H1 (cell line): ENCODE data around the gene OR2C1. TPM values are rescaled to one million over a fixed set of nuclear protein-coding genes. Genes with fewer than 3 reads are reported as not detected.

Experiments
- ASH2L ChIP-seq: fragments of 200-600, 300-600 bp; sonication (generic); IDR thresholded peaks from one replicate; pipeline ENCODE4 v1.7.1; 2017; ENCODE audit warnings: low read length
- BACH1 ChIP-seq: IDR thresholded peaks from 2 replicates; pipeline ENCODE4 v1.6.1; 2012; ENCODE audit warnings: low read length, improper control_type of control experiment
- BCL11A ChIP-seq, 2 experiments: IDR thresholded peaks; one replicate each; pipeline ENCODE4 v1.6.1; 2011; ENCODE audit warnings: low read depth in 2 of 2, low read length in 2 of 2, mild to moderate bottlenecking in 2 of 2
- BRCA1 ChIP-seq: IDR thresholded peaks from 2 replicates; pipeline ENCODE4 v1.6.1; 2012; ENCODE audit warnings: low read depth, low read length, improper control_type of control experiment
- CEBPB ChIP-seq: IDR thresholded peaks from 2 replicates; pipeline ENCODE4 v1.6.1; 2012; ENCODE audit warnings: low read depth, low read length
- EGR1 ChIP-seq: IDR thresholded peaks from 2 replicates; pipeline ENCODE4 v1.6.1; 2011; ENCODE audit warnings: low read depth, low read length, borderline replicate concordance
- EZH2 ChIP-seq: fragments of 200-600 bp; sonication (generic); IDR thresholded peaks from 2 replicates; pipeline ENCODE4 v1.7.1; 2012; ENCODE audit warnings: low read depth, mild to moderate bottlenecking, moderate library complexity, low read length, inconsistent platforms; ENCODE audit not compliant: severe bottlenecking
- GABPA ChIP-seq: IDR thresholded peaks from 2 replicates; pipeline ENCODE4 v1.6.1; 2011; ENCODE audit warnings: mild to moderate bottlenecking, low read length, moderate library complexity, borderline replicate concordance; ENCODE audit not compliant: insufficient read depth
- GTF2F1 ChIP-seq: IDR thresholded peaks from 2 replicates; pipeline ENCODE4 v1.6.1; 2012; ENCODE audit warnings: low read depth, low read length, improper control_type of control experiment, borderline replicate concordance
- HDAC6 ChIP-seq: IDR thresholded peaks from one replicate; pipeline ENCODE4 v1.7.1; 2012; ENCODE audit warnings: low read depth, mild to moderate bottlenecking, inconsistent platforms, low read length, moderate library complexity
- KDM4A ChIP-seq: IDR thresholded peaks from one replicate; pipeline ENCODE4 v1.7.1; 2012; ENCODE audit warnings: low read depth, mild to moderate bottlenecking, moderate library complexity, low read length, inconsistent platforms; ENCODE audit not compliant: severe bottlenecking
- KDM5A ChIP-seq: fragments of 200-600 bp; IDR thresholded peaks from 2 replicates; pipeline ENCODE4 v1.7.1; 2012; ENCODE audit warnings: mild to moderate bottlenecking, low read length, inconsistent platforms, mixed read lengths
- MAFK ChIP-seq: IDR thresholded peaks from 2 replicates; pipeline ENCODE4 v1.6.1; 2012; ENCODE audit warnings: low read depth, mild to moderate bottlenecking, improper control_type of control experiment, low read length
- NANOG ChIP-seq: IDR thresholded peaks from 2 replicates; pipeline ENCODE4 v1.6.1; 2011; ENCODE audit warnings: low read length, low read depth, mild to moderate bottlenecking, inconsistent platforms; ENCODE audit not compliant: insufficient read depth, poor library complexity, severe bottlenecking
- SIRT6 ChIP-seq: IDR thresholded peaks from one replicate; pipeline ENCODE4 v1.7.1; 2012; ENCODE audit warnings: low read length, inconsistent platforms
- SP1 ChIP-seq: IDR thresholded peaks from 2 replicates; pipeline ENCODE4 v1.6.1; 2011; ENCODE audit warnings: low read depth, low read length
- TAF1 ChIP-seq: IDR thresholded peaks from 2 replicates; pipeline ENCODE4 v1.6.1; 2011; ENCODE audit warnings: mild to moderate bottlenecking, low read depth, low read length
- TAF7 ChIP-seq: optimal IDR thresholded peaks from 2 replicates; pipeline ENCODE3; 2011; ENCODE audit warnings: low read depth, mild to moderate bottlenecking, inconsistent platforms, low read length, moderate library complexity, borderline replicate concordance
- TBP ChIP-seq: IDR thresholded peaks from 2 replicates; pipeline ENCODE4 v1.6.1; 2011; ENCODE audit warnings: low read depth, low read length, improper control_type of control experiment
- YY1 ChIP-seq: IDR thresholded peaks from 2 replicates; pipeline ENCODE4 v1.6.1; 2011; ENCODE audit warnings: low read depth, mild to moderate bottlenecking, low read length
- polyA plus RNA-seq, 7 experiments: library from polyadenylated mRNA; depleted of rRNA in 3 of 7; stranded (reverse) in 5 of 7; unstranded in 2 of 7; fragments of >200 nt in 5 of 7; fragments of 200-250 nt in 2 of 7; gene quantifications; 1 replicate in 5 of 7; 2 replicates in 1 of 7; 4 replicates in 1 of 7; pipeline versions ENCODE4 v1.2.1 to v1.2.3, GENCODE V29; 2011 to 2013; ENCODE audit warnings: missing spikeins in 2 of 7, mixed read lengths in 2 of 7
- total RNA-seq: library from RNA; stranded (reverse); fragmentation: NEBNext Ultra II Directional; extraction: Animal tissue kit (Norgen Biotek cat#: 25700); gene quantifications from 2 replicates; pipeline ENCODE4 v1.2.1, GENCODE V29; 2021
- TF ChIP-seq, protein P1 (sequence below): IDR thresholded peaks from 2 replicates; pipeline ENCODE4 v1.6.1; 2012; ENCODE audit warnings: low read length, inconsistent platforms
- TF ChIP-seq, protein P2 (sequence below): IDR thresholded peaks from 2 replicates; pipeline ENCODE4 v1.6.1; 2011; ENCODE audit warnings: low read length, improper control_type of control experiment

The OR2C1 gene
- total and polyA plus RNA-seq, 2 of the 8 experiments (the other 6 are each of a cell fraction or from before 2014, with no cell fraction given) = not detected

DNA sequence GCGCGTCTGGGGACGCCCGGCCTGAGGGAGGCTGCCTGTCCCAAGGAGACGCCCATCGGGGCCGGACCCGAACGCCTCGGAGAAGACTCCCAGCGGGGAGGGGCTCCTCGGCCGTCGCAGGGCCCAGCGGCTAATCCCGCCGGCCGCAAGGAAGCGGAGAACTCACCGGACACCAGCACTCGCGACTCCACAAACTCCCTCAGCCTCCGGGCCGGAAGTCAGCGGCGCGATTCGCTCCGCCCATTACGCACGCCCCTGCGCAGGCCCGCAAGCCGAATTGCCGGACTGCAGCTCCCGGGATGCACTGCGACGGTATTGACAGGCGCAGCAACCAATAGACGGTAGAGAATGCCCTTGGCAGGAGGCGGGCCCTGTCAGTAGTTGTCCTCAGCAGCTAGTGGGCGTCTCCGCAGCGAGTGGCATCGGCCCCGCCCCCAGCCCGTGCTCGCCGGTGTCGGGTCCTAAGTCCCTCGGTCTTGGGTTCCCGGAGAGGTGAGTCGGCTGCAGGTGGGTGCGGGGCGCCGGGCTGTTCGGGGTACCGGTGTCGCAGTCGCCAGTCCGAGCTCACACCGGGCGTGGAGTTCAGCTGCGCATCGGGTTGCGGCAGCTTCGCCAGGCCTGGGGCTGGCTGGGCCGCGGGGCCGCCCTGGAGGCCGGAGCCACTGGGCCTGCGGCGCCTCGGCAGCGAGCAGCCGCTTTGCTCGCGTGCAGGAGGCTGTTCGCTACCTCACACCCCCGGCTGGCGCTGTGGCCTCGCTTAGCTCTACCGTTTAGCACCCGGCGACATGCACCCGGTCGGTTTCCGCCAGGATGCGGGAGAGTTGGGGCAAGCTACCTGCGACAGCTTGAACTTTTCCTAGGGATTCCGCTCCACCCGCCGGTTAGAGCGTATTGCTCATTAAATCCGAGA, 45.3 kb downstream of the OR2C1 start, which contains the start of the genes ZNF174 and ZSCAN32 (continued):
- TF ChIP-seq CEBPB = no peak
- peak; percentile 63; the same call in 1 of the 2 replicates for TF ChIP-seq EGR1
- no peak for TF ChIP-seq KDM5A
- peak; percentile 87 for TF ChIP-seq TAF1
- TF ChIP-seq HDAC6 = no peak
- TF ChIP-seq MAFK = no peak
- no peak for TF ChIP-seq BRCA1
- TF ChIP-seq TBP = peak; percentile 73
- TF ChIP-seq TAF7 = peak; percentile 59
- TF ChIP-seq NANOG = peak; percentile 23
- TF ChIP-seq, protein P1, sequence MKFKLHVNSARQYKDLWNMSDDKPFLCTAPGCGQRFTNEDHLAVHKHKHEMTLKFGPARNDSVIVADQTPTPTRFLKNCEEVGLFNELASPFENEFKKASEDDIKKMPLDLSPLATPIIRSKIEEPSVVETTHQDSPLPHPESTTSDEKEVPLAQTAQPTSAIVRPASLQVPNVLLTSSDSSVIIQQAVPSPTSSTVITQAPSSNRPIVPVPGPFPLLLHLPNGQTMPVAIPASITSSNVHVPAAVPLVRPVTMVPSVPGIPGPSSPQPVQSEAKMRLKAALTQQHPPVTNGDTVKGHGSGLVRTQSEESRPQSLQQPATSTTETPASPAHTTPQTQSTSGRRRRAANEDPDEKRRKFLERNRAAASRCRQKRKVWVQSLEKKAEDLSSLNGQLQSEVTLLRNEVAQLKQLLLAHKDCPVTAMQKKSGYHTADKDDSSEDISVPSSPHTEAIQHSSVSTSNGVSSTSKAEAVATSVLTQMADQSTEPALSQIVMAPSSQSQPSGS = no peak
- TF ChIP-seq, protein P2, sequence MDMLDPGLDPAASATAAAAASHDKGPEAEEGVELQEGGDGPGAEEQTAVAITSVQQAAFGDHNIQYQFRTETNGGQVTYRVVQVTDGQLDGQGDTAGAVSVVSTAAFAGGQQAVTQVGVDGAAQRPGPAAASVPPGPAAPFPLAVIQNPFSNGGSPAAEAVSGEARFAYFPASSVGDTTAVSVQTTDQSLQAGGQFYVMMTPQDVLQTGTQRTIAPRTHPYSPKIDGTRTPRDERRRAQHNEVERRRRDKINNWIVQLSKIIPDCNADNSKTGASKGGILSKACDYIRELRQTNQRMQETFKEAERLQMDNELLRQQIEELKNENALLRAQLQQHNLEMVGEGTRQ = no peak
- peak; percentile 95 for TF ChIP-seq ASH2L
- no peak for TF ChIP-seq EZH2
- TF ChIP-seq BCL11A (IDR thresholded peaks at IDR 0.05; ENCODE audit: low read depth in 2 of 2, low read length in 2 of 2) = no peak
- TF ChIP-seq SP1 = peak; percentile 98
- no peak for TF ChIP-seq YY1
- no peak for TF ChIP-seq GTF2F1
- TF ChIP-seq SIRT6 = no peak
- no peak for TF ChIP-seq BACH1
- peak; percentile 77 for TF ChIP-seq KDM4A
- TF ChIP-seq GABPA = 0 out of 2 replicates have a peak, but pooled peaks have one; percentile 35
